ENCODE data around the gene RHBDL3. TPM values are rescaled to one million over a fixed set of nuclear protein-coding genes. Genes with fewer than 3 reads are reported as not detected.
A peak's percentile ranks its signal among the peaks of the same experiment; 100 is the strongest.

The RHBDL3 gene
- total RNA-seq, 1 experiment from 2014 or later, result 12.5 TPM

- Histone ChIP-seq H2BK5ac (ENCODE audit: insufficient read length, low read length) (no peak overlapping the region), H4K91ac (ENCODE audit: insufficient read length, low read depth, low read length) (no peak overlapping the region), H3K79me1 (ENCODE audit: insufficient read depth, low read depth, low read length, poor library complexity, severe bottlenecking) (no peaks in the 10 kb centered on the region), H4K20me1 (ENCODE audit: control insufficient read depth, insufficient read depth, insufficient read length) (no peaks in the 10 kb centered on the region), H3K4ac (ENCODE audit: low read depth, low read length) (no peak overlapping the region), H3K14ac (ENCODE audit: insufficient read depth, low read length) (no peak overlapping the region), H2BK15ac (ENCODE audit: low read depth, low read length) (no peak overlapping the region), H2BK120ac (ENCODE audit: low read depth, low read length, poor library complexity, severe bottlenecking) (no peak overlapping the region), H3K9me3 (ENCODE audit: control insufficient read depth, low read depth, low read length) (no peaks in the 10 kb centered on the region), H3K23ac (ENCODE audit: insufficient read length, low read depth, low read length) (no peak overlapping the region), H3K27me3 (ENCODE audit: insufficient read depth, low read length) (no peaks in the 10 kb centered on the region), H3K9ac (ENCODE audit: extremely low read depth, insufficient read length, low read length) (no peak overlapping the region), H3K56ac (ENCODE audit: insufficient read length, low read depth, low read length) (no peak overlapping the region), H3K23me2 (ENCODE audit: insufficient read length, low read depth, low read length, poor library complexity, severe bottlenecking) (no peaks in the 10 kb centered on the region), H3T11ph (ENCODE audit: low read length) (no peak overlapping the region), H3K18ac (ENCODE audit: insufficient read length, low read depth, low read length) (no peak overlapping the region), H3K79me2 (ENCODE audit: insufficient read depth, low read length) (no peaks in the 10 kb centered on the region), H2BK12ac (ENCODE audit: insufficient read length, low read depth, low read length) (no peak overlapping the region), H2BK20ac (ENCODE audit: low read depth, low read length, poor library complexity, severe bottlenecking) (no peak overlapping the region), H3K27ac (ENCODE audit: insufficient read length, low read depth, low read length) (no peak overlapping the region), H3K4me1 (ENCODE audit: insufficient read depth, low read length) (peaks cover 11% of the 10 kb centered on the region; the same call in 1 of the 2 replicates), H2AK5ac (ENCODE audit: insufficient read length, low read length) (no peak overlapping the region), H3K4me2 (ENCODE audit: insufficient read depth, insufficient read length, low read length) (no peak overlapping the region), H2AFZ (ENCODE audit: low read length) (no peak overlapping the region), H4K5ac (ENCODE audit: insufficient read length, low read depth, low read length) (no peak overlapping the region), H4K8ac (replicated peaks; ENCODE audit: insufficient read length, low read depth, low read length) (no peak overlapping the region)
- Mint-ChIP-seq H3K27me3 (ENCODE audit: low read depth) (no peaks in the 10 kb centered on the region; the same call in none of the 2 replicates), H3K4me3 (peak overlapping the region in 1 of 2 experiments; percentile 36; a peak in 2 of 5 replicates), H3K4me1 (peaks cover 59 to 75% of the 10 kb centered on the region in 2 experiments), H3K27ac (peak overlapping the region; percentile 76 to 100 (median 98)), H3K9me3 (no peaks in the 10 kb centered on the region; a peak in 1 of 5 replicates), H3K36me3 (ENCODE audit: insufficient read depth in 1 of 3, low read depth in 3 of 3) (peaks cover 0 to 12% (median 2%) of the 10 kb centered on the region in 3 experiments; a peak in 3 of 7 replicates)
- no CpG with 5 or more reads among the region's 9 CpGs for WGBS (ENCODE audit: extremely low coverage, insufficient read length, low lambda C conversion rate)
- no peak for TF ChIP-seq CTCF (conservative IDR thresholded peaks at IDR 0.05)
- DNase-seq, result peak; percentile 69
These were observed 23.9 kb downstream of the RHBDL3 start for GRCh38 chr17:32289471-32290070.
